Adrenal gland (tissue), 5 donors: ENCODE results near the gene DOCK3.

Source experiments
- CTCF ChIP-seq, 6 experiments: fragments of 450-650 bp in 4 of 6; fragments of 200-600 bp in 2 of 6; sonication (generic) in 1 of 6; IDR thresholded peaks; 1 replicate in 5 of 6; 2 replicates in 1 of 6; pipeline versions ENCODE4 v1.5.1 to v1.8.0; 2016 to 2021; ENCODE audit warnings: antibody characterized with exemption in 6 of 6, mild to moderate bottlenecking in 2 of 6, moderate library complexity in 1 of 6
- POLR2A ChIP-seq, 2 donors: fragments of 450-650 bp; IDR thresholded peaks; one replicate each; pipeline ENCODE4 v1.6.1; 2017; ENCODE audit warnings: antibody characterized with exemption in 2 of 2, mild to moderate bottlenecking in 2 of 2, moderate library complexity in 1 of 2
- donor health status: DM: no; HTN: no; CAD: no.

- no peak for TF ChIP-seq CTCF (IDR thresholded peaks at IDR 0.05)
- TF ChIP-seq POLR2A (IDR thresholded peaks at IDR 0.05), result no peak
These were observed 14.8 kb downstream of the DOCK3 start for GRCh38 chr3:50689558-50689957.
